K562 (cell line): ENCODE data around the gene CARS2. TPM values are rescaled to one million over a fixed set of nuclear protein-coding genes. Genes with fewer than 3 reads are reported as not detected.

Experiments
- ATAC-seq: fragments of 200-7000 bp; cut with Tn5 transposase; 3 replicates; pipeline ENCODE4 v1.9.1; 2020; ENCODE audit warnings: moderate library complexity
- BruUV-seq: library from RNA; stranded (reverse); fragments of 400-500 nt; replicated peaks from 2 replicates; lab custom pipeline; 2021; lab: Mats Ljungman, UMichigan
- CTCF ChIA-PET: fragments of 300-600 bp; formaldehyde crosslinking; extraction: SDS; loops from one replicate; lab custom pipeline; 2021; ENCODE audit warnings: low intra/inter-chr PET ratio; lab: Yijun Ruan, JAX
- POLR2A ChIA-PET: fragments of 300-600, 350-650 bp; sonication (Branson Sonifier 250); formaldehyde crosslinking; extraction: SDS; loops from one replicate; lab custom pipeline; 2021; ENCODE audit warnings: antibody characterized with exemption, inconsistent platforms; lab: Yijun Ruan, JAX
- DNase-seq, 4 experiments: peaks; one replicate each; pipeline versions ENCODE4 v3.0.0 to v3.0.0-alpha.2; 2011 to 2018; ENCODE audit warnings: low spot score in 3 of 4, mixed read lengths in 3 of 4; ENCODE audit errors: extremely low read depth in 1 of 4
- FAIRE-seq: peaks from 2 replicates; lab custom pipeline; 2011; peaks lifted over from hg19 to GRCh38; lab: Jason Lieb, UNC
- H2AFZ ChIP-seq: 2 replicates; pipeline ENCODE4 v1.6.0; 2011; ENCODE audit warnings: low read depth, low read length, control low read depth, inconsistent platforms
- H3K27ac ChIP-seq: fragments of 200-600 bp; 3 replicates; pipeline ENCODE4 v1.8.0; 2011; ENCODE audit warnings: low read depth, mild to moderate bottlenecking, control low read depth, inconsistent platforms, low read length, moderate library complexity, mixed read lengths; ENCODE audit errors: extremely low read depth
- H3K27me3 ChIP-seq, 2 experiments: fragments of 300-600 bp in 1 of 2; 2 replicates in 1 of 2; 3 replicates in 1 of 2; pipeline versions ENCODE4 v1.6.0 to v1.8.0; 2011; ENCODE audit warnings: inconsistent platforms in 2 of 2, low read length in 2 of 2, mild to moderate bottlenecking in 1 of 2, mixed read lengths in 1 of 2, moderate library complexity in 1 of 2; ENCODE audit not compliant: control insufficient read depth in 2 of 2, insufficient read depth in 2 of 2
- H3K36me3 ChIP-seq: fragments of 300-600 bp; 3 replicates; pipeline ENCODE4 v1.8.0; 2011; ENCODE audit warnings: mild to moderate bottlenecking, low read length, inconsistent platforms; ENCODE audit not compliant: control insufficient read depth, insufficient read depth
- H3K4me1 ChIP-seq, 2 experiments: fragments of 200-600 bp in 1 of 2; replicated peaks in 1 of 2; 2 replicates in 1 of 2; 3 replicates in 1 of 2; pipeline versions ENCODE4 v1.5.1 to v1.8.0; 2011; ENCODE audit warnings: inconsistent platforms in 2 of 2, low read length in 2 of 2, mild to moderate bottlenecking in 1 of 2, mixed read lengths in 1 of 2, moderate library complexity in 1 of 2; ENCODE audit not compliant: control insufficient read depth in 2 of 2, insufficient read depth in 2 of 2
- H3K4me2 ChIP-seq: 2 replicates; pipeline ENCODE4 v1.6.1; 2011; ENCODE audit warnings: low read length, control low read depth, inconsistent platforms, mixed read lengths; ENCODE audit not compliant: insufficient read depth
- H3K4me3 ChIP-seq: fragments of 200-600 bp; sonication (generic), shearing (Covaris generic); 2 replicates; pipeline ENCODE4 v1.5.1; 2016; ENCODE audit warnings: control low read depth, inconsistent platforms
- H3K79me2 ChIP-seq: fragments of 200-600 bp; 3 replicates; pipeline ENCODE4 v1.8.0; 2011; ENCODE audit warnings: low read length, inconsistent platforms; ENCODE audit not compliant: control insufficient read depth, insufficient read depth
- H3K9ac ChIP-seq, 2 experiments: 2 replicates each; pipeline versions ENCODE4 v1.6.0 to v1.6.1; 2011; ENCODE audit warnings: low read depth in 2 of 2, low read length in 2 of 2, control low read depth in 1 of 2, inconsistent platforms in 1 of 2, mild to moderate bottlenecking in 1 of 2, mixed read lengths in 1 of 2; ENCODE audit not compliant: insufficient read depth in 1 of 2
- H3K9me1 ChIP-seq: one replicate; pipeline ENCODE4 v1.6.0; 2011; ENCODE audit warnings: inconsistent platforms, mild to moderate bottlenecking, low read length, moderate library complexity; ENCODE audit not compliant: control insufficient read depth, insufficient read depth
- H3K9me3 ChIP-seq: replicated peaks from 2 replicates; pipeline ENCODE4 v1.5.1; 2011; ENCODE audit warnings: low read depth, low read length, inconsistent platforms; ENCODE audit not compliant: control insufficient read depth, insufficient read depth
- H4K20me1 ChIP-seq: replicated peaks from 2 replicates; pipeline ENCODE4 v1.6.1; 2011; ENCODE audit warnings: low read length, inconsistent platforms, mixed read lengths; ENCODE audit not compliant: control insufficient read depth, insufficient read depth
- FOXA3 ChIP-seq, 2 experiments: fragments of 450-650 bp in 1 of 2; sonication (generic) in 1 of 2; formaldehyde crosslinking; IDR thresholded peaks in 1 of 2; conservative IDR thresholded peaks in 1 of 2; 2 replicates each; pipeline versions ENCODE4 v1.4.0 to v1.8.0; 2020 to 2022; ENCODE audit warnings: mild to moderate bottlenecking in 2 of 2, missing genetic modification reagents in 1 of 2
- MAFG ChIP-seq: fragments of 450-650 bp; conservative IDR thresholded peaks from 2 replicates; pipeline ENCODE4 v1.6.1; 2016; ENCODE audit warnings: missing genetic modification characterization, missing compliant biosample characterization
- MECOM ChIP-seq: fragments of 250-450 bp; sonication (Bioruptor Pico); IDR thresholded peaks from 2 replicates; pipeline ENCODE4 v1.8.0; 2022; ENCODE audit warnings: inconsistent platforms
- NCOA6 ChIP-seq: fragments of 450-650 bp; IDR thresholded peaks from 2 replicates; pipeline ENCODE4 v1.6.1; 2017; ENCODE audit warnings: mild to moderate bottlenecking
- RCOR1 ChIP-seq, 2 experiments: IDR thresholded peaks; 2 replicates each; pipeline ENCODE4 v1.6.1; 2012; ENCODE audit warnings: low read depth in 2 of 2, low read length in 2 of 2, borderline replicate concordance in 1 of 2, improper control_type of control experiment in 1 of 2
- ZNF311 ChIP-seq: fragments of 250-450 bp; sonication (Bioruptor Pico); IDR thresholded peaks from 2 replicates; pipeline ENCODE4 v1.4.0; 2020; ENCODE audit warnings: mild to moderate bottlenecking, moderate library complexity
- ZNF444 ChIP-seq: fragments of 250-450 bp; sonication (Bioruptor Pico); IDR thresholded peaks from 2 replicates; pipeline ENCODE4 v1.4.0; 2020; ENCODE audit warnings: mild to moderate bottlenecking, moderate library complexity
- ZNF695 ChIP-seq: fragments of 450-650 bp; formaldehyde crosslinking; IDR thresholded peaks from 2 replicates; pipeline ENCODE4 v1.4.0; 2020; ENCODE audit warnings: mild to moderate bottlenecking, moderate library complexity
- WGBS: fragments of 100-300 bp; shearing (Covaris generic); methylation state at CpG from one replicate; pipeline ENCODE4 v1.1.6; 2016; ENCODE audit warnings: low coverage, mixed read lengths; ENCODE audit not compliant: insufficient coverage; ENCODE audit errors: missing lambda C conversion rate; 5-methylcytosine and 5-hydroxymethylcytosine counted together
- in situ Hi-C: fragments of 300-500 bp; cut with MboI; formaldehyde crosslinking; loops from 4 replicates; pipeline ENCODE4 v1.15.0; 2018; ENCODE audit warnings: inconsistent platforms, mixed read lengths
- intact Hi-C: fragments of 100-400 bp; cut with micrococcal nuclease; formaldehyde crosslinking; loops from 2 replicates; pipeline ENCODE4 v1.14.2; 2022
- polyA plus RNA-seq, 8 experiments: library from polyadenylated mRNA; depleted of rRNA in 4 of 8; stranded (reverse) in 5 of 8; unstranded in 3 of 8; fragments of >200 nt; fragmentation: Nextera tagmentation in 2 of 8; fragmentation: Illumina TruSeq in 1 of 8; extraction: Ambion mirVana in 2 of 8; extraction: Trizol in 1 of 8; gene quantifications; 2 replicates each; pipeline versions ENCODE4 v1.2.1 to v1.2.3, GENCODE V29; 2011 to 2014; ENCODE audit warnings: inconsistent platforms in 1 of 8, missing spikeins in 1 of 8
- total RNA-seq, 7 experiments: library from RNA; depleted of rRNA in 6 of 7; stranded (reverse); fragments of >200 nt in 6 of 7; fragmentation: Illumina TruSeq in 2 of 7; extraction: Trizol in 2 of 7; gene quantifications; 2 replicates each; pipeline versions ENCODE4 v1.2.1 to v1.2.3, GENCODE V29; 2011 to 2021; ENCODE audit warnings: low replicate concordance in 1 of 7
- TF ChIP-seq, protein P1 (sequence below), 3 experiments: fragments of 200-800 bp in 1 of 3; sonication (Bioruptor generic) in 1 of 3; sonication (generic) in 1 of 3; formaldehyde crosslinking in 1 of 3; IDR thresholded peaks; 2 replicates each; pipeline versions ENCODE4 v1.6.1 to v1.8.0; 2016 to 2022; ENCODE audit warnings: mild to moderate bottlenecking in 2 of 3, missing compliant biosample characterization in 2 of 3, missing genetic modification characterization in 2 of 3, missing genetic modification reagents in 1 of 3
- TF ChIP-seq, protein P2 (sequence below): IDR thresholded peaks from 2 replicates; pipeline ENCODE4 v1.6.1; 2011; ENCODE audit warnings: borderline replicate concordance, low read depth, mild to moderate bottlenecking, moderate library complexity, low read length; ENCODE audit not compliant: insufficient read depth, poor library complexity, severe bottlenecking

CARS2 gene
- total and polyA plus RNA-seq, 9 of the 15 experiments (the other 6 are each of a cell fraction or from before 2014, with no cell fraction given): 1.7 to 37.4 (median 30.5) TPM

GRCh38 chr13:110706570-110707372 is 855 bp upstream of the CARS2 start (continued):
- TF ChIP-seq FOXA3 (CRISPR knock-in tag; conservative IDR thresholded peaks at IDR 0.05 in 1 of 2, IDR thresholded peaks at IDR 0.05 in 1 of 2) (0 out of 4 replicates have a peak, but pooled peaks of 1 of the 2 experiments have one; percentile 26), MECOM (CRISPR knock-in tag) (no peak), NCOA6 (no peak), ZNF695 (CRISPR knock-in tag) (no peak), MAFG (tag) (no peak), ZNF444 (CRISPR knock-in tag) (no peak), RCOR1 (IDR thresholded peaks at IDR 0.05; ENCODE audit: borderline replicate concordance in 1 of 2, low read depth in 2 of 2, low read length in 2 of 2) (no peak), ZNF311 (CRISPR knock-in tag) (no peak)

DNA sequence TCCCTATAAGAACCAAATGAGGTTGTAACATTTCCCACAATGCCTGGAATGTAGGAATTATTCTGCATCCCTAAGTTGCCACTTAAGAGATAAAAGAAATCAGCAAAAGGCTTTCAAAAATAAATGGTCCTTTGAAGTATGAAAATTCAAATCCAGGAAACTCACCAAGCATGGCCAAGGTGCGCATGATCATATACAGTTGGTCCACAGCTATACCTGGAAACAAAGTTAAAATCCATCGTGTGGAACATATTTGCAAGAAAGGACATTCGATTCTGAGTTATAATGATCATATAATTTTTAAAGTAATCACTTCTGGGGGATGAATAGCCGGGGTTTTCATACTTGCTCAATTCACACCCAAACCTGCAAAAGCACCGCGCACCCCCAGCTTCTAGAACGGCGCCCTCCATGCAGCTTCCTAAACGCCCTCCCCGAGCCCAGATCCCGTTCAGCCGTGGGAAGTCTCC is 525 bp downstream of the CARS2 start:
- POLR2A ChIA-PET: no interaction called here
- WGBS: 1% methylated on average over 6 of the region's 12 CpGs
- ATAC-seq: no peak
- Histone ChIP-seq H2AFZ (peak overlapping the region; percentile 67; the same call in 1 of the 2 replicates), H3K4me1 (peaks cover 13 to 27% of the 10 kb centered on the region in 2 experiments; a peak in 4 of 5 replicates), H3K79me2 (peaks cover 28% of the 10 kb centered on the region), H3K9ac (peak overlapping the region; percentile 76 to 94), H3K27me3 (no peaks in the 10 kb centered on the region), H3K4me3 (peak overlapping the region; percentile 84), H3K9me3 (no peaks in the 10 kb centered on the region), H3K36me3 (peaks cover 33% of the 10 kb centered on the region; the same call in 1 of the 3 replicates), H3K4me2 (peak overlapping the region; percentile 73), H3K27ac (peak overlapping the region; percentile 78), H3K9me1 (peaks cover 3% of the 10 kb centered on the region), H4K20me1 (no peaks in the 10 kb centered on the region)
- intact Hi-C loops (no loop called here), in situ Hi-C loops (no loop called here)
- FAIRE-seq: peak; percentile 59
- CTCF ChIA-PET: no interaction called here
- TF ChIP-seq, protein P1, sequence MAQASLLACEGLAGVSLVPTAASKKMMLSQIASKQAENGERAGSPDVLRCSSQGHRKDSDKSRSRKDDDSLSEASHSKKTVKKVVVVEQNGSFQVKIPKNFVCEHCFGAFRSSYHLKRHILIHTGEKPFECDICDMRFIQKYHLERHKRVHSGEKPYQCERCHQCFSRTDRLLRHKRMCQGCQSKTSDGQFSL (CRISPR knock-in tag; IDR thresholded peaks at IDR 0.05): no peak
- TF ChIP-seq, protein P1 (tag; IDR thresholded peaks at IDR 0.05): peak in 1 of 2 experiments; percentile 17; a peak in 1 of 4 replicates
- TF ChIP-seq, protein P2, sequence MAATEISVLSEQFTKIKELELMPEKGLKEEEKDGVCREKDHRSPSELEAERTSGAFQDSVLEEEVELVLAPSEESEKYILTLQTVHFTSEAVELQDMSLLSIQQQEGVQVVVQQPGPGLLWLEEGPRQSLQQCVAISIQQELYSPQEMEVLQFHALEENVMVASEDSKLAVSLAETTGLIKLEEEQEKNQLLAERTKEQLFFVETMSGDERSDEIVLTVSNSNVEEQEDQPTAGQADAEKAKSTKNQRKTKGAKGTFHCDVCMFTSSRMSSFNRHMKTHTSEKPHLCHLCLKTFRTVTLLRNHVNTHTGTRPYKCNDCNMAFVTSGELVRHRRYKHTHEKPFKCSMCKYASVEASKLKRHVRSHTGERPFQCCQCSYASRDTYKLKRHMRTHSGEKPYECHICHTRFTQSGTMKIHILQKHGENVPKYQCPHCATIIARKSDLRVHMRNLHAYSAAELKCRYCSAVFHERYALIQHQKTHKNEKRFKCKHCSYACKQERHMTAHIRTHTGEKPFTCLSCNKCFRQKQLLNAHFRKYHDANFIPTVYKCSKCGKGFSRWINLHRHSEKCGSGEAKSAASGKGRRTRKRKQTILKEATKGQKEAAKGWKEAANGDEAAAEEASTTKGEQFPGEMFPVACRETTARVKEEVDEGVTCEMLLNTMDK: no peak
- BruUV-seq: TSS peak; percentile 62
- DNase-seq: no peak
